Thyroid gland (tissue), 4 donors: ENCODE measurements around the gene RAB11FIP3. TPM values are rescaled to one million over a fixed set of nuclear protein-coding genes. Genes with fewer than 3 reads are reported as not detected.

Experiments used
- DNase-seq, 2 donors: peaks; one replicate each; pipeline ENCODE4 v3.0.0-alpha.2; 2019
- H3K27ac ChIP-seq, 3 donors: fragments of 200-600 bp; sonication (generic); 1 replicate in 2 of 3; 2 replicates in 1 of 3; pipeline ENCODE4 v1.5.1; 2016 to 2019; ENCODE audit warnings: mild to moderate bottlenecking in 1 of 3, moderate library complexity in 1 of 3
- H3K27me3 ChIP-seq: fragments of 200-600 bp; sonication (generic); one replicate; pipeline ENCODE4 v1.5.1; 2019
- H3K36me3 ChIP-seq, 2 donors: fragments of 200-600 bp; sonication (generic); one replicate each; pipeline ENCODE4 v1.5.1; 2016 to 2019
- H3K4me1 ChIP-seq, 2 donors: fragments of 200-600 bp; sonication (generic); one replicate each; pipeline ENCODE4 v1.5.1; 2017 to 2019
- H3K4me3 ChIP-seq, 3 donors: fragments of 200-600 bp; sonication (generic); replicated peaks in 1 of 3; 1 replicate in 2 of 3; 2 replicates in 1 of 3; pipeline ENCODE4 v1.5.1; 2016; ENCODE audit warnings: mild to moderate bottlenecking in 1 of 3
- H3K9me3 ChIP-seq: fragments of 200-600 bp; sonication (generic); one replicate; pipeline ENCODE4 v1.5.1; 2017
- POLR2A ChIP-seq, 2 donors: fragments of 450-650 bp; IDR thresholded peaks; one replicate each; pipeline ENCODE4 v1.6.1; 2017; ENCODE audit warnings: antibody characterized with exemption in 2 of 2, mild to moderate bottlenecking in 2 of 2, moderate library complexity in 1 of 2
- WGBS, 2 donors: methylation state at CpG; one replicate each; pipeline ENCODE4 v1.1.5; 2017; 5-methylcytosine and 5-hydroxymethylcytosine counted together
- intact Hi-C: fragments of 100-400 bp; cut with DNase I; formaldehyde crosslinking; loops from one replicate; pipeline ENCODE4 v1.15.1; 2023
- total RNA-seq, 4 donors: library from RNA; depleted of rRNA; stranded (reverse); fragments of >200 nt; gene quantifications; one replicate each; pipeline ENCODE4 v1.2.3, GENCODE V29; 2016
- TF ChIP-seq, protein P1 (sequence below), 6 experiments: fragments of 200-600 bp in 3 of 6; fragments of 450-650 bp in 3 of 6; sonication (generic) in 3 of 6; IDR thresholded peaks; one replicate each; pipeline ENCODE4 v1.5.1; 2016 to 2019; ENCODE audit warnings: antibody characterized with exemption in 6 of 6, mild to moderate bottlenecking in 2 of 6, inconsistent platforms in 1 of 6, moderate library complexity in 1 of 6

RAB11FIP3 gene
- total RNA-seq, 4 donors from 2014 or later: 26.6 to 34.3 (median 28.0) TPM

DNA sequence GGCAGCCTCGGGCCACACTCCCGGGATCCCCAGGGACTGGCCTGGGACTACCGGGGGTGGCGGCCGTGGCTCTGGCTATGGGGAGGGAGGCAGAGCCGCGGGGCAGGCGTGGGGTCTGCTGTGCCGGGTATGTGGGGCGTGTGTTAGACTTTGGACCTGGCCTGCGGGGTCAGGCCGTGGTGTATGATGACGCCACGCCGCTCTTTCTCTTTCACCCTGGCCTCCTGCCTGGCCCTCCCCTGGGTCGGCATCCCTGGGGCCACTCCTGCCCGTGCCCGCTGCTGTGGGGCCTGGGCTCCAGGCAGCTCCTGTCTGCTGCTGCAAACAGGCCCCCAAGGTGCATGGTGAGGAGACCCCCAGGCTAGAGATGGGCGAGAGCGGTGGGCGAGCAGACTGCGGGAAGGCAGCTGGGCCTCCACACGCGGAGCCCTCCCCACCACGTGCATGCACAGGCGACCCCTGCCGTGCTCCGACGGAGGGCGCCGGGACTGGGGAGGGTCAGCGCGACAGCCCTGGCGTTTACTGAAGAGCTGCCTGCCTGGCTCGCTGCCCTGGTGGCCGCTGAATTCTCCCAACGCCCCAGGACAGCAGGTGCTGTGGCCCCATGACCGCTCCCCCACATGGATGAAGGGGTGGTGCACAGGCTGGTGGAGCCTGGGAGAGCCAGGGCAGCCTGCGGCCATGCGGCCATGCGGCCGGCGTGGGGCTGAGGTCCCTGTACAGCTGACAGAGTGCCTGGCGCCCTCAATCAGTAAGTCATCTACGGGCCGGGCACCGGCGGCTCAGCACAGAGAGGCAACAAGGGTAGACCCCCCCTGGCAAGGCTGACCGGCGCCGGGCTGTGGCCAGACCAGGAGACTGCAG, 118.1 kb downstream of the RAB11FIP3 start:
- DNase-seq: no peak
- 89 to 93% methylated on average over 27 to 40 of the region's 51 CpGs for WGBS, 2 donors
- TF ChIP-seq, protein P1, sequence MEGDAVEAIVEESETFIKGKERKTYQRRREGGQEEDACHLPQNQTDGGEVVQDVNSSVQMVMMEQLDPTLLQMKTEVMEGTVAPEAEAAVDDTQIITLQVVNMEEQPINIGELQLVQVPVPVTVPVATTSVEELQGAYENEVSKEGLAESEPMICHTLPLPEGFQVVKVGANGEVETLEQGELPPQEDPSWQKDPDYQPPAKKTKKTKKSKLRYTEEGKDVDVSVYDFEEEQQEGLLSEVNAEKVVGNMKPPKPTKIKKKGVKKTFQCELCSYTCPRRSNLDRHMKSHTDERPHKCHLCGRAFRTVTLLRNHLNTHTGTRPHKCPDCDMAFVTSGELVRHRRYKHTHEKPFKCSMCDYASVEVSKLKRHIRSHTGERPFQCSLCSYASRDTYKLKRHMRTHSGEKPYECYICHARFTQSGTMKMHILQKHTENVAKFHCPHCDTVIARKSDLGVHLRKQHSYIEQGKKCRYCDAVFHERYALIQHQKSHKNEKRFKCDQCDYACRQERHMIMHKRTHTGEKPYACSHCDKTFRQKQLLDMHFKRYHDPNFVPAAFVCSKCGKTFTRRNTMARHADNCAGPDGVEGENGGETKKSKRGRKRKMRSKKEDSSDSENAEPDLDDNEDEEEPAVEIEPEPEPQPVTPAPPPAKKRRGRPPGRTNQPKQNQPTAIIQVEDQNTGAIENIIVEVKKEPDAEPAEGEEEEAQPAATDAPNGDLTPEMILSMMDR (IDR thresholded peaks at IDR 0.05): no peak
- TF ChIP-seq POLR2A (IDR thresholded peaks at IDR 0.05): no peak
- H3K9me3 ChIP-seq: no peaks in the 10 kb centered on the region
- intact Hi-C loops: no loop called here
- no peaks in the 10 kb centered on the region for H3K27me3 ChIP-seq
- H3K4me1 ChIP-seq: no peaks in the 10 kb centered on the region
- H3K27ac ChIP-seq: no peak overlapping the region
- H3K36me3 ChIP-seq: no peaks in the 10 kb centered on the region
- H3K4me3 ChIP-seq: no peak overlapping the region

DNA sequence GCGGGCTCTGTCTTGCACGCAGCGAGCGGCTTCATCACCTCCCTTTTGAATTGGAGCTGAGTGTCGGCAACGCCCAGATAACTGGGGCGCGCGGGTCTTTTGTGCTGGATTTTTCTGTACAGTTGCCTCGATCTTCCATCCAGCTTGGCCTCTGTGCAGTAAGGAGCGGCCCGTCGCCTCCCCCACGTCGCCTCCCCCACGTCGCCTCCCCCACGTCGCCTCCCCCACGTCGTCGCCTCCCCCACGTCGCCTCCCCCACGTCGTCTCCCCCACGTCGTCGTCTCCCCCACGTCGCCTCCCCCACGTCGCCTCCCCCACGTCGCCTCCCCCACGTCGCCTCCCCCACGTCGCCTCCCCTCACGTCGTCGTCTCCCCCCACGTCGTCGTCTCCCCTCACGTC, 119.1 kb downstream of the RAB11FIP3 start:
- Histone ChIP-seq H3K4me3 (no peak overlapping the region), H3K4me1 (no peaks in the 10 kb centered on the region), H3K27ac (no peak overlapping the region), H3K9me3 (no peaks in the 10 kb centered on the region), H3K27me3 (no peaks in the 10 kb centered on the region), H3K36me3 (peaks cover 0 to 5% of the 10 kb centered on the region in 2 donors)
- no peak for DNase-seq
- TF ChIP-seq POLR2A (IDR thresholded peaks at IDR 0.05): no peak
- TF ChIP-seq, protein P1 (IDR thresholded peaks at IDR 0.05): no peak
- WGBS, 2 donors: 96 to 97% methylated on average over 46 of the region's 46 CpGs
- intact Hi-C loops: no loop called here

DNA sequence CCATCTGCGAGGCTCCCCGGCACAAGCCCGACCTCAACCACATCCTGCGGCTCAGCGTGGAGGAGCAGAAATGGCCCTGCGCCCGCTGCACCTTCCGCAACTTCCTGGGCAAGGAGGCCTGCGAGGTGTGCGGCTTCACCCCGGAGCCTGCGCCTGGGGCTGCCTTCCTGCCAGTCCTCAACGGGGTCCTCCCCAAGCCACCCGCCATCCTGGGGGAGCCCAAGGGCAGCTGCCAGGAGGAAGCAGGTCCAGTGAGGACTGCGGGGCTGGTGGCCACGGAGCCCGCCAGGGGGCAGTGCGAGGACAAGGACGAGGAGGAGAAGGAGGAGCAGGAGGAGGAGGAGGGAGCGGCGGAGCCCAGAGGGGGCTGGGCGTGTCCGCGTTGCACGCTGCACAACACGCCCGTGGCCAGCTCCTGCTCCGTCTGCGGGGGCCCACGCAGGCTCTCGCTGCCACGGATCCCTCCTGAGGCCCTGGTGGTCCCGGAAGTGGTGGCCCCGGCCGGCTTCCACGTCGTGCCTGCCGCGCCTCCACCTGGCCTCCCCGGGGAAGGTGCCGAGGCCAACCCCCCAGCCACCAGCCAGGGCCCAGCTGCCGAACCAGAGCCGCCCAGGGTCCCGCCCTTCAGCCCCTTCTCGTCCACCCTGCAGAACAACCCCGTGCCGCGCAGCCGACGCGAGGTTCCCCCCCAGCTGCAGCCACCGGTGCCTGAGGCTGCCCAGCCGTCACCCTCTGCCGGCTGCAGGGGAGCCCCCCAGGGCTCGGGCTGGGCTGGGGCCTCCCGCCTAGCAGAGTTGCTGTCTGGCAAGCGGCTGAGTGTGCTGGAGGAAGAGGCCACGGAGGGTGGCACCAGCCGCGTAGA, 121.7 kb downstream of the RAB11FIP3 start:
- peaks cover 7 to 11% of the 10 kb centered on the region in 2 donors for H3K36me3 ChIP-seq
- TF ChIP-seq, protein P1 (IDR thresholded peaks at IDR 0.05): peak in 3 of 6 experiments; percentile 16 to 41 (median 37)
- no peak for TF ChIP-seq POLR2A (IDR thresholded peaks at IDR 0.05)
- peak; percentile 59 to 62 for DNase-seq
- intact Hi-C loops: no loop called here
- H3K4me1 ChIP-seq: no peaks in the 10 kb centered on the region
- 71 to 74% methylated on average over 9 to 33 of the region's 60 CpGs for WGBS, 2 donors
- no peak overlapping the region for H3K4me3 ChIP-seq
- no peaks in the 10 kb centered on the region for H3K27me3 ChIP-seq
- H3K27ac ChIP-seq: no peak overlapping the region
- no peaks in the 10 kb centered on the region for H3K9me3 ChIP-seq

DNA sequence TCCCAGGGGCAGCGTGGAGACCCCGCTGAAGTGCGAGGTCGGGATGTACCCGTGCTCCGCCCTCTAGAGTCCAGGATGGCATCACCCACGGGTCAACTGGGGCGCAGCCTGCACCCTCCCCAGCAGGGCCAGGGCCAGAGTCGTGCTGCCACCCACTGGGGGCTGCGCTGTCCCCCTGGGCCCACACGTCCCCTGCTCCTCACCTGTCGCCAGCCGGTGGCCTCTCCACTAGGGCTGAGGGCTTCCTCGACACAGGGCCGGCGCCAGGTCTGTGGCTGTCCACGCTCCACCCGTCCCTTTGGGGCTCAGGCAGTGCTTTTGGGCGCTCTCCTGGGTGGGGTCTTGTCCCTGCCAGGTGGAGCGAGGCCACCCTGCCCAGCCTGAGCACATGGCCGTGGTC, 123.1 kb downstream of the RAB11FIP3 start:
- Histone ChIP-seq H3K36me3 (peaks cover 13 to 16% of the 10 kb centered on the region in 2 donors), H3K4me1 (no peaks in the 10 kb centered on the region), H3K27ac (no peak overlapping the region), H3K4me3 (no peak overlapping the region), H3K27me3 (no peaks in the 10 kb centered on the region), H3K9me3 (no peaks in the 10 kb centered on the region)
- 97% methylated on average over 16 to 18 of the region's 21 CpGs for WGBS, 2 donors
- TF ChIP-seq, protein P1 (IDR thresholded peaks at IDR 0.05): no peak
- TF ChIP-seq POLR2A (IDR thresholded peaks at IDR 0.05): no peak
- intact Hi-C loops: no loop called here
- DNase-seq: no peak
